Stimulated activated CD8-positive, alpha-beta memory T cell treated with anti-CD3 and anti-CD28 coated beads, Interleukin-15, amount 100 ng/mL, for 4 hours (primary cell): ENCODE data around the gene GYS2.
"Not testable (repeated sequence)": the region's sequence is repeated elsewhere in the genome, so short reads cannot be mapped to it uniquely, and the experiment has no call there.

Experiments
- DNase-seq, 2 donors: peaks; one replicate each; pipeline ENCODE4 v3.0.0-alpha.2; 2020; ENCODE audit warnings: low read depth in 2 of 2

Gene GYS2

GRCh38 chr12:21600196-21600595, 4.5 kb downstream of the GYS2 start:
- no peak for DNase-seq

GRCh38 chr12:21599143-21599999, 5.3 kb downstream of the GYS2 start:
- no peak for DNase-seq

GRCh38 chr12:21598651-21599050, 6.0 kb downstream of the GYS2 start:
- no peak for DNase-seq

- not testable (repeated sequence) for DNase-seq
Measured at GRCh38 chr12:21595356-21595755, 9.3 kb downstream of the GYS2 start.

GRCh38 chr12:21585485-21585884, 19.2 kb downstream of the GYS2 start:
- DNase-seq = no peak

- not testable (repeated sequence) for DNase-seq
Measured at GRCh38 chr12:21584403-21585182, 20.1 kb downstream of the GYS2 start.

GRCh38 chr12:21583587-21583986, 21.1 kb downstream of the GYS2 start:
- no peak for DNase-seq

- no peak for DNase-seq
Measured at GRCh38 chr12:21580748-21581516, 23.7 kb downstream of the GYS2 start.

GRCh38 chr12:21577516-21577915, 27.1 kb downstream of the GYS2 start:
- DNase-seq = no peak

- no peak for DNase-seq
Measured at GRCh38 chr12:21576431-21576830, 28.2 kb downstream of the GYS2 start.

- no peak for DNase-seq
Measured at GRCh38 chr12:21573733-21574358, 30.8 kb downstream of the GYS2 start.

- DNase-seq = no peak
Measured at GRCh38 chr12:21571046-21571445, 33.6 kb downstream of the GYS2 start.

- no peak for DNase-seq
Measured at GRCh38 chr12:21568115-21568514, 36.5 kb downstream of the GYS2 start.

GRCh38 chr12:21566907-21567394, 37.7 kb downstream of the GYS2 start:
- DNase-seq = no peak

- DNase-seq = no peak
Measured at GRCh38 chr12:21566223-21566906, 38.3 kb downstream of the GYS2 start.

- DNase-seq = no peak
Measured at GRCh38 chr12:21562859-21563258, 41.8 kb downstream of the GYS2 start.

GRCh38 chr12:21561158-21561557, 43.5 kb downstream of the GYS2 start:
- no peak for DNase-seq

- no peak for DNase-seq
Measured at GRCh38 chr12:21559855-21560569, 44.6 kb downstream of the GYS2 start.

GRCh38 chr12:21558100-21558679, 46.5 kb downstream of the GYS2 start:
- DNase-seq = no peak

- DNase-seq = no peak
Measured at GRCh38 chr12:21553329-21553675, 51.3 kb downstream of the GYS2 start.
